Epithelial cell of alveolus of lung (primary cell): ENCODE measurements around the gene FAM181A. TPM values are rescaled to one million over a fixed set of nuclear protein-coding genes. Genes with fewer than 3 reads are reported as not detected.

ENCODE experiments used
- total RNA-seq: library from RNA; depleted of rRNA; stranded (reverse); fragments of >200 nt; gene quantifications from 2 replicates; pipeline ENCODE4 v1.2.1, GENCODE V29; 2015

Gene FAM181A
- total RNA-seq: not detected in 2 replicates

GRCh38 chr14:93926873-93927799 is at the start of gene FAM181A:
Gene FAM181A, plus strand, starts transcription at chr14:93927344. Its CDS starts 942 bp downstream, at chr14:93928286.

GRCh38 chr14:93976477-93977057 is 49.4 kb downstream of the FAM181A start, which contains the start of gene ASB2:
Gene ASB2, minus strand, starts transcription at chr14:93976570. Its CDS starts 12,031 bp downstream, at chr14:93964539.

Other genes with a start within 250 kb of the FAM181A start
- gene PRIMA1, start 138.9 kb upstream of the FAM181A start, total RNA-seq: not detected in 2 replicates
- gene ASB2, start 49.2 kb downstream of the FAM181A start, total RNA-seq: 0.13 TPM in 1 of 2 replicates, not detected in the other
- gene CCDC197, start 70.0 kb downstream of the FAM181A start, total RNA-seq: not detected in 2 replicates
- 0.48 and 3.2 TPM in 2 replicates for gene OTUB2, start 99.0 kb downstream of the FAM181A start, total RNA-seq
- 95.9 and 147 TPM in 2 replicates for gene DDX24, start 153.9 kb downstream of the FAM181A start, total RNA-seq
- 9.6 and 28.6 TPM in 2 replicates for gene IFI27L1, start 154.0 kb downstream of the FAM181A start, total RNA-seq
- 37.6 TPM in 1 of 2 replicates, not detected in the other for gene IFI27, start 183.4 kb downstream of the FAM181A start, total RNA-seq
- 47.2 and 328 TPM in 2 replicates for gene IFI27L2, start 202.3 kb downstream of the FAM181A start, total RNA-seq
- 1.6 and 8.5 TPM in 2 replicates for gene PPP4R4, start 247.0 kb downstream of the FAM181A start, total RNA-seq